Subcutaneous preadipocyte (primary cell): Measurements from ENCODE around the gene PIP4K2B. TPM values are rescaled to one million over a fixed set of nuclear protein-coding genes. Genes with fewer than 3 reads are reported as not detected.

ENCODE experiments used
- small RNA-seq: library from RNA; depleted of rRNA; stranded (forward); fragments of <200 nt; gene quantifications from one replicate; pipeline ENCODE3, GENCODE V24; 2012
- total RNA-seq: library from RNA; depleted of rRNA; stranded (reverse); fragments of >200 nt; gene quantifications from 2 replicates; pipeline ENCODE4 v1.2.3, GENCODE V29; 2012

PIP4K2B gene
- total RNA-seq = 48.3 and 50.0 TPM in 2 replicates

DNA sequence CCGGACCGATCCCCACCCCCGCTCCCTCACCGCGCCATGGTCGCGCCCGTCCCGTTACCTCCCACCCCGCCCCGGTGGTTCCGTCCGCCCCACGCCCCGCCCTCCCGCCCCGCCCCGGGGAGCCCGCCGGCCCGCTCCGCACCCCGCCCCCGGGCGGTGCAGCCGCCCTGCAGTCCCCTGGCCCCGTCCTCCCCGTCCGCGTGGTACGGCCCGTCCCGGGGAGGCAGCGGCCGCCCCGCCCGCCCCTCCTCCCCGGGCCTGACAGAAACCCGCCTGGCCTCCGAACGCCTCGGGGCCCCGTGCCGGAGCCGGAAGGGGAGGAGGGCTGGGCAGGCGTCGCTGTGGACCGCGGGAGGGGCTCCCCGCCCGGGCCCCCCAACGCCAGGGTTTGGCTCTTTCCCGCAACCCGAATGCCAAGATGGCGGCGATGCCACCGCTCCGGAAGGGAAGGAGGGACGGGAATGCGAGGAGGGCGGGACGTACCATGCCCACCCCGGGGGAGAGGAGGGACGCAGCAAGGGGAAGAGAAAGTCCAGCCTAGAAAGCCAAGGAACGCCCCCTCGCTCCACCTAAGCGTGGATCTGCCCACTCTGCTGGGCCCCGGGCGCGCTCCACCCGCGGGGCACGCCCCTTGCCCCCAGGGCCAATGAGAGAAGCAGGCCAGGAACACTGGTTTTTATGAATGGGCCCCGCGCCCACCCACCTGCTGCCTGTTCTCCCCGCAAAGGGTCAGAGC is at the start of gene PIP4K2B:
Gene PIP4K2B, minus strand, starts transcription at position 56 of the 736 bp plus-strand sequence. CDS start 132 bp downstream, outside the sequence.

DNA sequence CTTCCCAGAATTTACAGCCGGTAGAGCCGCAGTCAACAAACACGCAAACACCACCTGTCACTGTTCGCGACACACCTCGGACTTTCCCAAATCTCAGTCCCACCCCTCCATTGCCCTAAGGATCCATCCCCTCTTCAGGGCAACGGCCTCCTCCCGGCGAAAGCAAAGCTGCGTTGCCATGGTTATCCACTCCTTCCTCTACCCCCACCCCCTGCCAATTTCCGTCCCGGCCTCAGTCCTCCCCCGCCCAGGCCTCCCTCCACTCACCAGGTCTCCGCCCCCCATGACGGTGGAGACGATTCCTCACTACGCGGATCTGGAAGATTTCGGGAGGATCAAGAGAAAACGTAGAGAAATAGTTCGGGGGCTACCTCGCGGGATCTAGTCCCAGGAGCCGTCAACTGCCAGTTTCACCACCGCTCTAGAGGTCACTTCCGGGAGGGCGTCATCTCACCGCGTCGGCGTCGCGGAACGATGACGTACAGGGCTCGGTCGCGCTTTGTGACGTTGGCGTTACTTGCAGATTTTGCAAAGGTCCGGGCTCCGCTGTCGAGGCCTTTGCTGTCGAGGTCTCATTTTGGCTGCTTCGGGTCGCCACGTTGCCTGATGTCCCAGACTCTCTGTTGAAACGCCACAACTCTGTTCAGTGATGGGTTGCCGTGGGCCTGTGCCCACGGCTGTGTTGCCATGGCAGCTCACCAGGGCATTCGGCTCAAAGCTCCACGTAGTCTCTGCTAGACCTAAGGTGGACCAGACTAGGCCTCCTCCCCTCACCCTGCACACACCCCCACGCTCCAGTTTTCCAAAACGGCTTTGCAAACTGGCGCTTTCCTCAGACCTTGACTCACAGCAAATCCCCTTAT is 25.8 kb upstream of the PIP4K2B start, which contains the start of gene CWC25:
Gene CWC25, minus strand, starts transcription at position 423 of the 863 bp plus-strand sequence. Its CDS starts 138 bp downstream, at position 285.

DNA sequence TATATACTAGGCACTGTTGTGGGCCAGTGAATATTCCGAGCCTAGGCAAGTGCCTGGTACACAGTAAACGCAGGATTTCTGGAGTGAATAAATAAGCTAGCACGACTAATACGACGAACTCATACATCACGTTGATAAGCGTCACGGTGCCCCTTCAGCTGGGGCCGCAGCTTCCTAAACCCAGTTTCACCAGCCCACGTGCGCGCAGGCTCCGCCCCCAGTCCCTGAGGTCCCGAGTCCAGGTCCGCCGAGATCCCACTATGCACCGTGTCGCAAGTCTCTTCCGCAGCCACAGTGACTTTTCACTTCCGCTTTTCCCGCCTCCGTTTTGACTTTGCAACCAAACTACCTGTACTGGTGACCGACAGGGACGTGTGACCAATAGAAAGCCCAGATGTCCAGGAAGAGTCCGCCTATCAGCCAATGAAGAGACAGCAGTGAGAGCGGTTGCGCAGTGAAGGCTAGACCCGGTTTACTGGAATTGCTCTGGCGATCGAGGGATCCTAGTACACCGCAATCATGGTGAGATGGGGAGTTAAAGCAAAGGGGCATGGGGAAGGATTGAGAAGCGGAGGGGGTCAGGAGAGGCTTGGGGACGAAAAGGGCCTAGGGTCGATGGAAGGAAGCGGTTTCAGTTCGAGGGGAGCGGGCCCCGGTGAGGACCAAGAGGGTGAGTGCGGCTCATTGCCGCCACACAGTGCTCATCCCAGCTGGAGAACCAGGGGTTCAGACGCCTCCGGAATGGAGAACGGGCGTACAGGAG is 46.9 kb downstream of the PIP4K2B start, which contains the start of gene PSMB3:
Gene PSMB3, plus strand, starts transcription at position 434 of the 763 bp plus-strand sequence. Its CDS starts 86 bp downstream, at position 520.

DNA sequence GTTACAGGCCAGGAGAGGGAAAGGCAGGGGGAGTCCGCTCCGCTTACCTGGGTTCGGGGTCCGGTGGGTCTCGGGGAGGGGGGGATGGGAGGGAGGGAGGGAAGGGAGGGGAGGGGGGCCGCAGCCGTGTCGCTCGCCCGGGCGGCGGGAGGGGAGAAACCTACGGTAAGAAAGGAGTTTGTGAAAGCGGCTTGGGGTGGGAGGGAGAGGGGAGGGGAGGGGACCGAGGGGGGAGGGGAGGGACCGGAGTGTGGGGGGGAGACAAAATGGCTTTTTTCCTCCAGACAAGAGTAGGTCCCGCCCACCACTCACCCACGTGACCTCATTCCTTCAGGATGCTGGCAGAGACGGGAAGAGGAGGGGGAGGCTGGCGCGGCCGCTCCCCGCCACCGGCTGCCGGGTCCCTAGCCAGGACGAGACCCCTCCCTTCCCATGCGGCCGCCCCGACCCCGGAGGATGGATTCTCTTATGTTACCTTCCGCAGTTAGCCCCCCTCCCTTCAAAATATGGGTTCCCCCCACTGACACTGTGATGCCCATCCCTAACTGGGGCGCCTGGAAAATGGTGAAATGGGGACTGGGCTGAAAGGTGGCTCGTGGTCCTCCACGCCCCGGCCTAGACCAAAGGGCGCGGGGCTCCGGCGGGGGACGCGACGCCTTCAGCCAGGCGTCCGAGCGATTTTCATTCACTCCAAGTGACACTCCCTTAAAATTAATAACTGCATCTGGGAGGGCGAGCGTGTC is 51.0 kb downstream of the PIP4K2B start, which contains the start of gene PCGF2:
Gene PCGF2, minus strand, starts transcription at position 188 of the 743 bp plus-strand sequence. CDS start 7,934 bp downstream, outside the sequence.

DNA sequence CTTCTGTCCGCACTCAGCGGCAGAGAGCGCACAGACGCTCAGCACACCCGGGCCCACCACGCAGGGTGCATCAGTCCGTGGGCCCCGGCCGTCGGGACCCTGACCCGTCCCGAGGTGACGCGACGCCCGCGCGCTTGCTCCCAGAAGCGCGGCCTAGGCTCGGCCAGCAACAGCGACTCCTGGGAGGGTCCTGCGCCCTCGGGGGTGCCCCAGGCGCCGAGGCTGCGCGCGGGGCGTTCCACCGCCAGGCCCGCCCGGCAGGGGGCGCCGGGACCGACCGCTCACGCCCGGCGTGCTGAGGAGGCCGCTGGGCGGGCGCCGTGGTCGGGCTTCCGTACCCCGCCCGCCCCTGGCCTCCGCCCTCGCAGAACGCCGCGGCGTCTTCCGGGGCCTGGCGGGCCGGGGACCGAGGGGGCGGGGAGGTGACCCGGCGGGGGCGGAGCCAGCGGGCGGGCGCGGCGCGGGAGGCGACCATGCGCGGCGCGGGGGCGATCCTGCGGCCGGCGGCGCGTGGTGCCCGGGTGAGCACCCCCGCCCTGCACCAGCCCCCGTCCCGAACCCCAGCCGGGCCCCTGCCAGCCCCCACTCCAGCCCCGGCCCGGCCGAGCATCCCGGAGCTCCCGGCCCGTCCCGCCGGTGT is 69.3 kb downstream of the PIP4K2B start, which contains the start of gene CISD3:
Gene CISD3, plus strand, starts transcription at position 456 of the 640 bp plus-strand sequence. Its CDS starts 18 bp downstream, at position 474.

Small RNA genes lying within 50 kb of the gene (small RNA-seq; reads per million reads assigned to genes)
- gene MIR4726 (not detected), gene MIR4727 (0.14 reads per million), gene RNA5SP440 (2.8 reads per million, percentile 86 among the genes with 10 or more reads in this experiment), gene RNU6-866P (not detected)

Other genes starting within 250 kb of the PIP4K2B start
- under 0.01 TPM in 1 of 2 replicates, not detected in the other for gene SRCIN1, start 193.6 kb downstream of the PIP4K2B start, total RNA-seq
- 2.6 and 3.9 TPM in 2 replicates for gene EPOP, start 124.6 kb downstream of the PIP4K2B start, total RNA-seq
- 28.3 and 42.2 TPM in 2 replicates for gene MLLT6, start 94.3 kb downstream of the PIP4K2B start, total RNA-seq
- gene CISD3, start 69.2 kb downstream of the PIP4K2B start, total RNA-seq = 4.4 and 5.5 TPM in 2 replicates
- gene PCGF2, start 51.2 kb downstream of the PIP4K2B start, total RNA-seq = 3.1 and 4.4 TPM in 2 replicates
- 303 and 422 TPM in 2 replicates for gene PSMB3, start 46.8 kb downstream of the PIP4K2B start, total RNA-seq
- gene CWC25, start 25.8 kb upstream of the PIP4K2B start, total RNA-seq = 9.2 and 9.9 TPM in 2 replicates
- gene RPL23, start 54.2 kb upstream of the PIP4K2B start, total RNA-seq = 1,031 and 1,729 TPM in 2 replicates
- 158 and 173 TPM in 2 replicates for gene LASP1, start 70.5 kb upstream of the PIP4K2B start, total RNA-seq
- not detected in 2 replicates for gene FBXO47, start 167.8 kb upstream of the PIP4K2B start, total RNA-seq